Astrocyte of the cerebellum (primary cell): ENCODE data around the gene MYO18A.

Experiments used
- DNase-seq: peaks from one replicate; pipeline ENCODE4 v3.0.0-alpha.2; 2011; ENCODE audit warnings: low read depth
- H3K4me3 ChIP-seq: 2 replicates; pipeline ENCODE4 v1.5.1; 2011; ENCODE audit warnings: mild to moderate bottlenecking, low read depth, low read length, moderate library complexity
- in situ Hi-C: cut with HindIII; loops from 2 replicates; pipeline ENCODE4 v1.10.0; 2017; ENCODE audit warnings: low sequenced_read_pairs
- TF ChIP-seq, protein P1 (sequence below): IDR thresholded peaks from 2 replicates; pipeline ENCODE4 v1.5.1; 2012; ENCODE audit warnings: low read length, low read depth, moderate library complexity, mild to moderate bottlenecking; ENCODE audit errors: missing control alignments

MYO18A gene

GRCh38 chr17:29145289-29146073 is 34.7 kb downstream of the MYO18A start:
- H3K4me3 ChIP-seq: no peak overlapping the region
- TF ChIP-seq, protein P1, sequence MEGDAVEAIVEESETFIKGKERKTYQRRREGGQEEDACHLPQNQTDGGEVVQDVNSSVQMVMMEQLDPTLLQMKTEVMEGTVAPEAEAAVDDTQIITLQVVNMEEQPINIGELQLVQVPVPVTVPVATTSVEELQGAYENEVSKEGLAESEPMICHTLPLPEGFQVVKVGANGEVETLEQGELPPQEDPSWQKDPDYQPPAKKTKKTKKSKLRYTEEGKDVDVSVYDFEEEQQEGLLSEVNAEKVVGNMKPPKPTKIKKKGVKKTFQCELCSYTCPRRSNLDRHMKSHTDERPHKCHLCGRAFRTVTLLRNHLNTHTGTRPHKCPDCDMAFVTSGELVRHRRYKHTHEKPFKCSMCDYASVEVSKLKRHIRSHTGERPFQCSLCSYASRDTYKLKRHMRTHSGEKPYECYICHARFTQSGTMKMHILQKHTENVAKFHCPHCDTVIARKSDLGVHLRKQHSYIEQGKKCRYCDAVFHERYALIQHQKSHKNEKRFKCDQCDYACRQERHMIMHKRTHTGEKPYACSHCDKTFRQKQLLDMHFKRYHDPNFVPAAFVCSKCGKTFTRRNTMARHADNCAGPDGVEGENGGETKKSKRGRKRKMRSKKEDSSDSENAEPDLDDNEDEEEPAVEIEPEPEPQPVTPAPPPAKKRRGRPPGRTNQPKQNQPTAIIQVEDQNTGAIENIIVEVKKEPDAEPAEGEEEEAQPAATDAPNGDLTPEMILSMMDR: peak; percentile 80
- DNase-seq: peak; percentile 70
- in situ Hi-C loops: no loop called here

- H3K4me3 ChIP-seq: no peak overlapping the region
- DNase-seq: no peak
- in situ Hi-C loops: no loop called here
- TF ChIP-seq, protein P1: peak; percentile 59
Measured at GRCh38 chr17:29143894-29144293, 36.3 kb downstream of the MYO18A start.

- no peak overlapping the region for H3K4me3 ChIP-seq
- TF ChIP-seq, protein P1: no peak
- in situ Hi-C loops: no loop called here
- no peak for DNase-seq
Measured at GRCh38 chr17:29141514-29141876, 38.7 kb downstream of the MYO18A start.

DNA sequence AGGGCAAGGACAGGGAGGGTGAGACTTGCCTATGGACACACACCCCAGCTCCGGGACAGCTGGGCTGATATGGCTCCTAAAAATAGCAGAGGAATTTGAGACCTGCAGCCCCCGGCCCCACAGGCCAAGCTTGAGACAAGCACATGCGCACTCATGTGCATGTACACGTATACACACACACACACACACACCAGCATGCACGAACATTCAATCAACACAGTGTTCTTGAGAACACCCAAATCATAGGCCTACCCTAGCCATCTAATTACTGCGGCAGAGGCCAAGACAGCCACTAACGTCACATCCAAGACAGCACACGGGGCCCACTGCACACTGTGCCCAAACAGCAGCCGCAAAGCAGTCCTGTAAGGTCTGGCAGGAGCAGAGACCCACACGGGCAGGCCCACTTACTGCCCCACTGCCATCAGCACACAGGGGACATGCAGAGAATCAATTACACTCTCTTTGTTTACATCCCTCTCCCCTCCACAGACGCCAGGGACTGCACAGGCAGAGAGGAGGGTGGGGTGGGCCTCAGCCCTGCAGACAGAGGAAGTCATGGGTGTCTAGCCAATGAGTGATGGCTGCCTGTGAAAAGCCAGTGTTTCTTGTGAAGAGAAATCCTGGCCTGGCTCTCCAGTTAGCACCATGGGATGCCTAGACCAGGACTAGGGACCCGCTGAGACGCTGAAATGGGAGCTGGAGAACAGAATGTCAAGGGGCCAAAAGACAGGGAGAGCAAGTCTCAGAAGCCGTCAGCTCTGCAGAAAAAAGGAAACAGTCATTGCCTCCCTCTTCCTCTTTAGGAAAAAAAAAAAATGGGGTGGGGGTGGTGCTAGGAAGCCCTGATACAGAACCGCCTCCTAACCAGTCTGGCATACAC is 39.3 kb downstream of the MYO18A start:
- TF ChIP-seq, protein P1: no peak
- in situ Hi-C loops: no loop called here
- H3K4me3 ChIP-seq: no peak overlapping the region
- no peak for DNase-seq

- TF ChIP-seq, protein P1: no peak
- no peak overlapping the region for H3K4me3 ChIP-seq
- no peak for DNase-seq
- in situ Hi-C loops: no loop called here
Measured at GRCh38 chr17:29140051-29140621, 40.1 kb downstream of the MYO18A start.

GRCh38 chr17:29138971-29139691 is 41.1 kb downstream of the MYO18A start:
- in situ Hi-C loops: no loop called here
- DNase-seq: no peak
- no peak overlapping the region for H3K4me3 ChIP-seq
- TF ChIP-seq, protein P1: no peak
